ENCODE results near the gene GPR21.

The GPR21 gene

GRCh38 chr9:123033864-123034601 is 566 bp downstream of the GPR21 start:
- DNase-seq (ENCODE audit: low read depth), result no peak

- DNase-seq (ENCODE audit: low read depth), result no peak
These were observed 1.5 kb downstream of the GPR21 start for GRCh38 chr9:123034881-123035510.

- no peak for DNase-seq (ENCODE audit: low read depth)
These were observed 2.3 kb downstream of the GPR21 start for GRCh38 chr9:123035791-123036190.

- no peak for DNase-seq (ENCODE audit: low read depth)
These were observed 3.6 kb downstream of the GPR21 start for GRCh38 chr9:123036893-123037545.

DNA sequence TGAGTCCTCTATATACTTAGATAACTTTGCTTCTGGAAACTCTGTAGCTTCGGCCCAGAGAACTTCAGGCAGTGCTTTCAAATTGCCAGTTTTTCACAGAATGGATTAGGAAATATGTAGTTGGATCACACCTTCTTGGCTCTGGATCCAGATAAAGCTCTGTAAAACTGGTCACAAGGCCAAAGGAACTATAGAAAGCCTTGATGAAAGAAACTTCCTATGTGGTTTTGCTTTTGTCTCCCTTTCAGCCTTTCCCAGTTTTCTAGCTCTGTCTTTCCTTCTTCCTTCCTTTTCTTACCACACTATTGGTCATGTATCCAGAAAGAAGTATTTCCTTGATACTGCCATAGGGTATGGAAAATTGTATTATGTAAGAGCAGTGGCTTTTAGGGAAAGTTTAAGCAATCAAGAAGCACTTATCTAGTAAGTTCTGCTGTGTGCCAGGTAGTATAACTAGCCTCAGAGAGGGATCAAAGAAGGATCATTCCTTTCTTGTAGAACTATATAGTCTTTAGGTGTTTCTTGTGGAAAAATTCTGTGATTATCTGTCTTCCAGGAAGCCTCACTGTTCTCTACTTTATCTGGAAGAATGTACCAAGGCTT is 6.3 kb downstream of the GPR21 start:
- no peak for DNase-seq (ENCODE audit: low read depth)

DNA sequence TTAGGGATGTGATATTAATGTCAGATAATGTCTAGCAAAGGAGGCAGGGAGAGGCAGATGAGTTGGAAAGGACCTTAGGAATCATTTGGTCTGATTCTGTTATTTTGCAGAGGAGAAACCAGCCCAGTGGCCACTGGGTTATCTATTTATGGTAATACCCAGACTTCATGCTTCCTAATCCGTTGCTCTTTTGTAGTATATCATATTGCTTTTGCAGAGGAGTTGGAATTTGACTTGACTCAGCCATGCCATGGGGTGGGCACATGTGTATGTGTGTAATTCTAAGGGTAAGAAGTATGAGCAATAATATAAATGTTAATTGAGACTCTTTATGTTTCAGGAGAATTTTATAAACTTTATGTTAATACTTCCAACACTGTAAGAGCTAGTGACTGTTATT is 7.3 kb downstream of the GPR21 start:
- no peak for DNase-seq (ENCODE audit: low read depth)

- DNase-seq (ENCODE audit: low read depth), result no peak
These were observed 8.0 kb downstream of the GPR21 start for GRCh38 chr9:123041489-123041888.

- no peak for DNase-seq (ENCODE audit: low read depth)
These were observed 9.8 kb downstream of the GPR21 start for GRCh38 chr9:123043081-123043939.

DNA sequence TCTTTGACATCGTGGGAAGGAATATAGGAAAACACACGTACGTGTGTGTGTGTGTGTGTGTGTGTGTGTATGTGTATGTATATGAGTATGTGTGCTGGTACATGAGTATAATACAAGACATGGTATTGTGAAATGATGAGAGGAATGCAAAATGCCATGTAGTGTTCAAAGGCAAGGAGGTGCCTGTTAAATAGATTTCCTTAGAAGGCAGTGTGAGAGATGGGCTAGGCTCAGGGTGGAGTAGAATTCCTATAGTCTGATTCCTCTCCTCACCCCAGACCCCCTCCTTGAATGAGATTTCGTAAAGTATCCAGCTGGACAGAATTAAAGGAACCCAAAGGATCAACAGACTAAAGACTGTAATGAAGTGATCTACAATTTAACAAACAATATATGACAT is 11.1 kb downstream of the GPR21 start:
- DNase-seq (ENCODE audit: low read depth), result no peak

- DNase-seq (ENCODE audit: low read depth), result no peak
These were observed 13.1 kb downstream of the GPR21 start for GRCh38 chr9:123046406-123047195.

DNA sequence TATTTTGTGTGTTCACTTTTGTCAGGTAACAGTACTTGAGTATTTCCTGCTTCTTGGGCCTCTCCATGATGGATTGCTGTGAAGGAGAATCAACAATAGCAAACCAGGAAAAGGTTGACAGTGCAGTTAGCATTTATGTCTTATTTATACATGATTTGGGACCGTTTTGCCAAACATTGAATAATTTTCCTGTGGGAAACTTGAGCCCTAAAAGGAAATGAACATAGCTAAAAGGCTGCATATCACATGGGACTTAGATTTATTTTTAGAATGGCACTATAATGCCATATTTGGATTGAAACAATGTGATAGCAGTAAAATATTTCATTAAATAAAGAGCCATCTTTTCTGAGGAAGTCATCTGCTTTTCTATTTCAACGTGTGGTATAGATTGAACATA is 15.3 kb downstream of the GPR21 start:
- no peak for DNase-seq (ENCODE audit: low read depth)

GRCh38 chr9:123049589-123050222 is 16.2 kb downstream of the GPR21 start:
- DNase-seq (ENCODE audit: low read depth), result no peak

- no peak for DNase-seq (ENCODE audit: low read depth)
These were observed 19.6 kb downstream of the GPR21 start for GRCh38 chr9:123053046-123053445.

DNA sequence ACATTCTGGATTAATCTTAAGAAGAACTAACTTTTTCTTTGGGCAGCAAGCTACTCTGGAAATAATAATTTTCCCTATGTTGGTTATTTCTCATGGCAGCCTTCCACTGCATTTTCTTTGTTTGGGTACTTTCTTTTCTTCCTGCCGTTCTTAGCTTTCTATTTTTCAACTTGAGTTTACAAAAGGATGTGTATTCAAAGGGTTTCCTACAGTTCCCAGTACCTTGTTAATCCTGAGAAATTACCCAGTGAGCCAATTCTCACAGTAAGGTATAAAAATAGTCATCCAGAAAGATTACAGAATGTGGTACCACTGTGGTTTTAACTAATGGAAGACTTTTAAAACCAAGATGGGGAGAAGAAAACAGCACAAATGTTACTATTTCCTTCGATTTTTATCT is 20.2 kb downstream of the GPR21 start:
- DNase-seq (ENCODE audit: low read depth), result no peak

DNA sequence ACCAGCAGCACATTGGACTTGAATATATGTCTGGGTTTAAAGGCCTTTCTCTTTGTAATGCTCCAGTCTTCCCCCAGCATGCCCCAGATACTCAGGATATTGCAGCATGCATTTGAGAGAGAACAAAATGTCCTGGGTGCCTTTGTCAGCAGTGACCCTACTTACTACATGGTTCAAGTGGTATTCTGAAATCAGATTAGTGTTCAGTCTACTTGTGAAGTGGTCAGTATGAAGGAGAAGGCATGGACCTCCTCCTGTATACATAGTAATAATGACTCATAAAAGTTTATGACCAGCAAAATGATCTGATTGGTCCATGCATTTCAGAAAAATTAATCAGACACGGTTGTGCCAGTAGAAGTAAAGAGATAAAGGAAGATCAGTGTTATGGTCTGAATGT is 25.4 kb downstream of the GPR21 start:
- DNase-seq (ENCODE audit: low read depth), result peak; percentile 75

- no peak for DNase-seq (ENCODE audit: low read depth)
These were observed 26.2 kb downstream of the GPR21 start for GRCh38 chr9:123059472-123060220.

- DNase-seq (ENCODE audit: low read depth), result no peak
These were observed 27.7 kb downstream of the GPR21 start for GRCh38 chr9:123061216-123061615.

GRCh38 chr9:123062351-123063176 is 29.1 kb downstream of the GPR21 start:
- no peak for DNase-seq (ENCODE audit: low read depth)

GRCh38 chr9:123063177-123063598 is 29.7 kb downstream of the GPR21 start:
- DNase-seq (ENCODE audit: low read depth), result peak; percentile 26

Data from ELR (cell line).